ENCODE results near the gene PTGIS. TPM values are rescaled to one million over a fixed set of nuclear protein-coding genes. Genes with fewer than 3 reads are reported as not detected.
"Not testable (repeated sequence)": the region's sequence is repeated elsewhere in the genome, so short reads cannot be mapped to it uniquely, and the experiment has no call there.

Gene PTGIS
- total and polyA plus RNA-seq, 2 donors (not counting 1 experiment from before 2014, with no cell fraction given) = not detected

DNA sequence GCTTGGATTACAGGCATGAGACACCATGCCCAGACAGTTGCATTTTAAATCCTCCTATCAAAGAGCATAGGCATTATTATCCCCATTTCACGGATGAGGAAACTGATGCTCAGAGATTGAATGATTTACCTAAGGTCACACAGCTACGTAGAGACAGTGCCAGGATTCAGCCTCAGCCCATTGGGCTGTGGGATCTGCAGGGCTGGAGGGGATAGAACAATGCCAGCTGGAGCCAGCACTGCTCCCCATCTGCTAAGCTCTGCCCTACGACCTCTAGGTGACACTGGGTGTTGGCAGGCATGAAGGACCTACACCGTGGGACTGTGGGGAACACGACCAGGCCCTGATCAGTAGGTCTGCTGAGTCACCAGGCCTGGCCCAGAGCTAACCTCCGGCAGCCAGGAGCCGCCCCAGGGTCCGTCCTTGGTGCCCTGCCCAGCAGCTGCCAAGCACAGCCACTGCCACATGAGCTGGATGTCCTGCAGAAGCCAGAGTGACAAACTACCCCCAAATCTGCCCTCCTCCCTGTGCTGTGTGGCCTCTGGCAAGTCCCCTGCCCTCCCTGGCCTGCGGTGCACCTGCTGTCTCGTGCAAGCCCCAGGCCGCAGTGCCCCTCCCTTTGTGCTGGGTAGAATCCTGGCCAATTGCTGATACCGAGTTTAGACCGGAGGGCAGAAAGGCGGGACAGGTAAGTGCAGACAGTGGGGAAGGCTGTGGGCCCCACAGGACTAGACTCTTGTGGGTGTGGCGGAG is 47.6 kb upstream of the PTGIS start:
- Mint-ChIP-seq H3K4me1 (peaks cover 7% of the 10 kb centered on the region), H3K27ac (no peak overlapping the region), H3K4me3 (no peak overlapping the region), H3K27me3 (no peaks in the 10 kb centered on the region), H3K9me3 (ENCODE audit: insufficient read depth) (no peaks in the 10 kb centered on the region)
- ChIA-PET CTCF (interaction anchor here (12.2 kb wide), 1 partner anchor 227 kb away, joined by 241 read pairs; no protein-coding TSS in a partner anchor), POLR2A (no interaction called here)
- Histone ChIP-seq H4K20me1 (ENCODE audit: control insufficient read depth, insufficient read depth, low read length, poor library complexity, severe bottlenecking) (no peaks in the 10 kb centered on the region), H3K27ac (ENCODE audit: low read length in 2 of 2) (no peak overlapping the region), H3K4me2 (replicated peaks; ENCODE audit: low read depth, low read length, poor library complexity, severe bottlenecking) (no peak overlapping the region), H3K36me3 (replicated peaks in 1 of 2; ENCODE audit: control extremely low read depth in 1 of 2, control insufficient read depth in 1 of 2, extremely low read depth in 1 of 2, insufficient read depth in 2 of 2, low read length in 1 of 2) (no peaks in the 10 kb centered on the region), H3K4me1 (ENCODE audit: control insufficient read depth in 2 of 2, insufficient read depth in 2 of 2, low read length in 2 of 2) (peaks cover 27 to 31% of the 10 kb centered on the region in 2 donors), H2AFZ (ENCODE audit: insufficient read depth, low read depth, low read length, poor library complexity, severe bottlenecking) (no peak overlapping the region), H3K27me3 (replicated peaks in 1 of 4; ENCODE audit: control extremely low read depth in 1 of 4, control insufficient read depth in 3 of 4, insufficient read depth in 4 of 4, low read length in 3 of 4) (no peaks in the 10 kb centered on the region), H3K79me2 (ENCODE audit: control insufficient read depth, insufficient read depth, low read length) (no peaks in the 10 kb centered on the region), H3K9ac (ENCODE audit: low read length) (no peak overlapping the region), H3K9me3 (ENCODE audit: control extremely low read depth in 1 of 3, control insufficient read depth in 2 of 3, insufficient read depth in 1 of 3, low read length in 2 of 3) (no peaks in the 10 kb centered on the region), H3K4me3 (ENCODE audit: control extremely low read depth in 1 of 5, extremely low read depth in 1 of 5, insufficient read depth in 1 of 5, low read depth in 2 of 5, low read length in 4 of 5) (no peak overlapping the region)
- TF ChIP-seq EZH2 (IDR thresholded peaks at IDR 0.05; ENCODE audit: borderline replicate concordance, insufficient read depth, low read depth, low read length, poor library complexity, severe bottlenecking) = no peak
- TF ChIP-seq, protein P1, sequence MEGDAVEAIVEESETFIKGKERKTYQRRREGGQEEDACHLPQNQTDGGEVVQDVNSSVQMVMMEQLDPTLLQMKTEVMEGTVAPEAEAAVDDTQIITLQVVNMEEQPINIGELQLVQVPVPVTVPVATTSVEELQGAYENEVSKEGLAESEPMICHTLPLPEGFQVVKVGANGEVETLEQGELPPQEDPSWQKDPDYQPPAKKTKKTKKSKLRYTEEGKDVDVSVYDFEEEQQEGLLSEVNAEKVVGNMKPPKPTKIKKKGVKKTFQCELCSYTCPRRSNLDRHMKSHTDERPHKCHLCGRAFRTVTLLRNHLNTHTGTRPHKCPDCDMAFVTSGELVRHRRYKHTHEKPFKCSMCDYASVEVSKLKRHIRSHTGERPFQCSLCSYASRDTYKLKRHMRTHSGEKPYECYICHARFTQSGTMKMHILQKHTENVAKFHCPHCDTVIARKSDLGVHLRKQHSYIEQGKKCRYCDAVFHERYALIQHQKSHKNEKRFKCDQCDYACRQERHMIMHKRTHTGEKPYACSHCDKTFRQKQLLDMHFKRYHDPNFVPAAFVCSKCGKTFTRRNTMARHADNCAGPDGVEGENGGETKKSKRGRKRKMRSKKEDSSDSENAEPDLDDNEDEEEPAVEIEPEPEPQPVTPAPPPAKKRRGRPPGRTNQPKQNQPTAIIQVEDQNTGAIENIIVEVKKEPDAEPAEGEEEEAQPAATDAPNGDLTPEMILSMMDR (IDR thresholded peaks at IDR 0.05) = no peak
- WGBS (ENCODE audit: insufficient coverage) = 76% methylated on average over 14 of the region's 15 CpGs
- intact Hi-C loops (cut with micrococcal nuclease) = no loop called here
- ATAC-seq (ENCODE audit: low read depth) (no peak), DNase-seq (no peak)

GRCh38 chr20:49615051-49615400 is 47.1 kb upstream of the PTGIS start:
- H3K4me2 ChIP-seq (replicated peaks; ENCODE audit: low read depth, low read length, poor library complexity, severe bottlenecking); H3K4me3 ChIP-seq (ENCODE audit: control extremely low read depth in 1 of 5, extremely low read depth in 1 of 5, insufficient read depth in 1 of 5, low read depth in 2 of 5, low read length in 4 of 5); H3K27me3 ChIP-seq (replicated peaks in 1 of 4; ENCODE audit: control extremely low read depth in 1 of 4, control insufficient read depth in 3 of 4, insufficient read depth in 4 of 4, low read length in 3 of 4); DNase-seq; H3K27me3 Mint-ChIP-seq; H3K79me2 ChIP-seq (ENCODE audit: control insufficient read depth, insufficient read depth, low read length); ATAC-seq (ENCODE audit: low read depth); H3K27ac ChIP-seq (ENCODE audit: low read length in 2 of 2); H3K9ac ChIP-seq (ENCODE audit: low read length); H3K9me3 Mint-ChIP-seq (ENCODE audit: insufficient read depth); H3K4me3 Mint-ChIP-seq; H3K36me3 ChIP-seq (replicated peaks in 1 of 2; ENCODE audit: control extremely low read depth in 1 of 2, control insufficient read depth in 1 of 2, extremely low read depth in 1 of 2, insufficient read depth in 2 of 2, low read length in 1 of 2); H3K9me3 ChIP-seq (ENCODE audit: control extremely low read depth in 1 of 3, control insufficient read depth in 2 of 3, insufficient read depth in 1 of 3, low read length in 2 of 3); POLR2A ChIA-PET; H3K27ac Mint-ChIP-seq; H2AFZ ChIP-seq (ENCODE audit: insufficient read depth, low read depth, low read length, poor library complexity, severe bottlenecking); H4K20me1 ChIP-seq (ENCODE audit: control insufficient read depth, insufficient read depth, low read length, poor library complexity, severe bottlenecking); intact Hi-C loops (cut with micrococcal nuclease); H3K4me1 Mint-ChIP-seq: not testable (repeated sequence)
- peaks cover 22 to 27% of the 10 kb centered on the region in 2 donors for H3K4me1 ChIP-seq (ENCODE audit: control insufficient read depth in 2 of 2, insufficient read depth in 2 of 2, low read length in 2 of 2)
- CTCF ChIA-PET = interaction anchor here (0.9 to 12.2 kb wide), 4 partner anchors 82 to 227 kb away, joined by 3 to 241 read pairs (median 3); no protein-coding TSS in a partner anchor
- 87% methylated on average over 5 of the region's 8 CpGs for WGBS (ENCODE audit: insufficient coverage)
